ENCODE measurements around the gene XYLT1.

XYLT1 gene

DNA sequence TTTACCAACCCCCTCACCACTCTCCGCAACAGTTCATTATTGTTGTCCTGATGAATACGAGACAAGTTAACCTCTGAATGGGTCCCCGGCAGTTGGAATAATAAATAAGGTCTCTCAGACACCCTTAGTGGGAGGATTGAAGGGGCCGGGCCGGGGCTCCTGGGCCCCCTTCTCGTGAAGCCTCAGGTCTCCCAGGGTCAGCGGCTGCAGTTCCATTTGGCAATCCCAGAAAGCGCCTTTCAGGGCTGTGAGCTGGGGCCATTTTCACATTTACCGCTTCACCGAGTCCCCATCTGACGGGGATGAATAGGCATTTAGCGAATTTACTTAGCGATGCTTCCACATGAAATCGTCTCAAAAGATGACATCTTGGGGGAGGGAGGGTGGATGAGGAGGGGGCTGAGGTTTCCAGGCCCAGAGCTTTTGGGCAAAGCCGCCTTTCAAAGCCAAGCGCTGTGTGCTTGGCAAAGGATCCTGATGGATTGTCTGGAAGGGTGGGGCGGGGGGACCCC, 309.8 kb downstream of the XYLT1 start:
- DNase-seq (ENCODE audit: low read depth in 4 of 4, low spot score in 1 of 4), result no peak

DNA sequence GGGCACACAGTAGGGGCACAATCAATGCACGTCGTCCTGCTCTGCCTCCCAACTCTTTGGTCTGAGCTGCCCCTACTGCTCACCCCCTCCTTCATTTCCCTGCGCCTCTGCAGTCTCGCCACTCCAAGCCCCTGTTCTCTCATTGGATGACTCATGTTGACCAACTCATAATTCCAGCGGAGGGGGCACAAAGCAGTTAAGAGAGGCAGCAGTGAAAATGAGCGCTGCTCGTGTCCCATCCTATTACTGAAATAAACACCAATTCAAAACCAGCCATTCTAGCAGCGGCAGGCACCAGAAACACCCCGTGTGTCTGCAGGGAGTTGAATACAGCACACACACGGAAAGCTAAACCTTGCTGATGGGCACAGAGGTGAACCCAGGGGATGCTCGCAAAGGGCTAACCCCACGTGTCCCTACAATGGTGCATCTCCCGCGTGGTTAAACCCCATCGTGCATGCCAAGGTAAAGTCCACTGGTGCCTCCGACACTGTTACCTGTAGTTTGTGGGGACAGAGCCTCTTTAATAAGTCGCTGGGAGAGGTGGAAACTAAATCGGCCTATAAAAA, 310.4 kb downstream of the XYLT1 start:
- no peak for DNase-seq (ENCODE audit: low read depth in 4 of 4, low spot score in 1 of 4)

DNA sequence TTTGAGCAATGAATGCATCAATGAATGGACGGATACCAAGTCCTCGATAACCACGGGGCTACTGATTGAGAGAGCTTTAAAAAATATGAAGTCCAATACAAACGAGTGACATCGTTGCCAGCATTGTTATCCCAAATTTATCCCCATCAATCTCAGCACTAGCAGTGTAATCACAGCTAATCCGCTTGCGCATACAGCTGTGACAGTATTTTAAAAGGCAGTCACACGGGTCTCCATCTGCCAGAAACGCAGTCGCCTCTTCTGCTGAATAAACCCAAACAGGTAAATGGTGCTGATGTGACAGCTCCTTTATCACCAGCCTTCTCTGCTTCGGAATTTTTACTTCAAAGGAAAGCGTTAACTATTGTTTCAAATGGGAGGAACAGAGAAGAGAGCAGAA, 311.1 kb downstream of the XYLT1 start:
- no peak for DNase-seq (ENCODE audit: low read depth in 4 of 4, low spot score in 1 of 4)

DNA sequence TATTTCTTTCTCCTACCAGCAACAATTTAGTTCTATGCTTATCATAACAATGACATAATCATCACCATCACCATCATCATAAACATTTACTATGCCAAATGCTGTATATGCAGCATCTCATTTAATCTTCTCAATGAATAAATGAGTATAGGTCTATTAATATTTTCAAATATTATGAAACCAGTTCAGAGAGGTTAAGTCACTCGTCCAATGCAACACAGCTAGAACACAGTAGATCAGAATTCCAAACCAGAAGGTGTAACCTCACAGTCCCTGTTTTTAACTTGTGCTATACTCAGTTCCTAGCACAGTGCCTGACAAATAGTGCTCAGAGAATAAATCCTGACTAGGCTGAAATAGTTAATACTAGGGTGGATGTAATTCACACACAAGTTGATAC, 314.8 kb downstream of the XYLT1 start:
- no peak for DNase-seq (ENCODE audit: low read depth in 4 of 4, low spot score in 1 of 4)

DNA sequence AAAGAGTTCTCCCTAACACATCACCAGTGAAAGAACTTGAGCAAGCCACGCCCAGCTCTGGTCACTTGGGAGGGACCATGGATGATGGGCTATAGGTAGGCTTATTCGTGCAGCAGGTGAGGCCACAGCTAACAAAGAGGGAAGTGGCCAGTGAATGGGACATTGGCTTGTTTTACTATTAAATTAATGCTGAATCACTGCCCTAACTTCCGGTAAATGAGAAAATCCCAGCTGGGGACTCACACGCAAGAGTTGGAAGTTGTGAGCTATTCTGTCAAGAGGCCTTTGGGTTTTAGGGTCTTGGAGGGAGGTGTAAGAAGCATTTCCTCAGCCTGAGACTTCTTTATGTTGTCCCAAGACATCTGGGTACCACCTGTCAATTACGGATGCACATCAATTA, 315.3 kb downstream of the XYLT1 start:
- no peak for DNase-seq (ENCODE audit: low read depth in 4 of 4, low spot score in 1 of 4)

DNA sequence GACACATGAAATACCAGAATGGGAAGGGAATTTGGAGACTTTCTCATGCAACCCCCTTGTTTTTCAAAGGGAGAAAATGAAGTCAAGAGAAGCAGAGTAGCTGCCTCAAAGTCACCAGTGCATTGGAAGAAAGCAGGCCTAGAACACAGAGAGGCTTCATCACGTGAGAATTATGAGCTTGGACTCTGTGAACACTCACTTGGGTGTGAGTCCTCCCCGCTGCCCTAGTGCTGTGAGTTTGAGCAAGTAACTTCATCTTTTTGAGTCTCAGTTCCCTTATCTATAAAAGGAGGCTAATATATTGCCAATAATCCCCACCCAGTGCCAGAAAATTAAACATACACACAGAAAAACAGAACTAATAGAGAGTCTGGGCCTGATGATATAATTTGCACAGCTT, 315.8 kb downstream of the XYLT1 start:
- no peak for DNase-seq (ENCODE audit: low read depth in 4 of 4, low spot score in 1 of 4)

DNA sequence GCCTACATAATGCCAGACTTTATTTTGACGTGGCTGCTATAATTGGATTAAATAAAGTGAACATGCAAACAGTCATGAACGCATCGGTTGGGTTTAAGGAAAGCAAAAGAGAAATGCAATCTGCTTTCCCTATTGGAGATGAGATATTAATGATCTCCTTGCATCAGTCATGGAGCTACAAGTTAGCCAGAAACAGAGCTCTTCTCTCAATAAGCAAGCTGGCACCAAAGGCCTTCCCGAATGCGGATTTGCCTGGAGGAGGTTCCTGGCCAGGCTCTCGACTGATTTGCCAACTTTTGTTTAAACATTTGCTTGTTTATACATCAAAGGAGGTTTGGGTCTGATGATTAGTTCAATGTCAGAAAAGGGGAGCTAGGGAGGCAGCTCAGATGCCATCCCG, 318.4 kb downstream of the XYLT1 start:
- no peak for DNase-seq (ENCODE audit: low read depth in 4 of 4, low spot score in 1 of 4)

DNA sequence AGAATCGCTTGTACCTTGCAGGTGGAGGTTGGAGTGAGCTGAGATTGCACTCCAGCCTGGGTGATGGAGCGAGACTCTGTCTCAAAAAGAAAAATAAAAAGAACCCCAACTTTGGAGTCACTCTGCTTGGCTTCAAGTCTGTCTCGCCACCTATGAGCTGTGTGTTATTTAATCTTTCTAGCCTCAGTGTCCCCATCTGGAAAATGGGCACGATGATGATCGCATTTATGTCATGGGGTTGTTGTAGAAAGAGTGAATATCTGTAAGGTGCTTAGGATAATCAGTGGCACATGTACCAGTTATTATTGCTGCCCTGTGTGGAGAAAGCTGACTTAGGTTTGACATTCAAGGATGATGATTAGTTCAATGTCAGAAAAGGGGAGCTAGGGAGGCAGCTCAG, 319.4 kb downstream of the XYLT1 start:
- no peak for DNase-seq (ENCODE audit: low read depth in 4 of 4, low spot score in 1 of 4)

DNA sequence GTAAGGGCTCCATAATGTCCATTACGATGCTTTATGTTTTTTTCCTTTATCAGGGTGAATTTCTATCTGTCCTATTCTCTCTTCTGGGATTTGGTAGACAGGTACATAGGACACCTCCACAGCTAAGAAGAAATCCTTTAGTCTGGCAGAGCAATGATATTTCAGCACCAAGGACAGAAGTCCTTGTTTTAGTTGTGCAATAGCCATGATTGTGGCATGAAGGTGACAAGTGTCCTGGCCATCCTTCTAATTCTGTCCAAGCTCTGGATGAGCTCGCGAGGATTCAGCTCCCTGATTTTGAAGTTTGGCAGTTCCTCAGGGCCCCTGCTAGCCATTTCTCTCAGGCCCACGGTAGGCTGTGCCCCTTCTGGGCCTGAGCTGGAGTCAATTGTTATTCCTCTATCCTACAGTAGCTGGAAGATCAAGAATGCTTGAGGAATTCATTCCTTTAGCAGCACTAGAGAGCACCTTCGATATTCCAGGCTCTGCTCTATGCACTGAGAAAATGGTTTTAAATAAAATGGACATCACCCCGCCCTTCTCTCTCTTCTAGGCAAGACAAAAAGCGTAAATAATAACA, 320.8 kb downstream of the XYLT1 start:
- DNase-seq (ENCODE audit: low read depth in 4 of 4, low spot score in 1 of 4), result no peak

DNA sequence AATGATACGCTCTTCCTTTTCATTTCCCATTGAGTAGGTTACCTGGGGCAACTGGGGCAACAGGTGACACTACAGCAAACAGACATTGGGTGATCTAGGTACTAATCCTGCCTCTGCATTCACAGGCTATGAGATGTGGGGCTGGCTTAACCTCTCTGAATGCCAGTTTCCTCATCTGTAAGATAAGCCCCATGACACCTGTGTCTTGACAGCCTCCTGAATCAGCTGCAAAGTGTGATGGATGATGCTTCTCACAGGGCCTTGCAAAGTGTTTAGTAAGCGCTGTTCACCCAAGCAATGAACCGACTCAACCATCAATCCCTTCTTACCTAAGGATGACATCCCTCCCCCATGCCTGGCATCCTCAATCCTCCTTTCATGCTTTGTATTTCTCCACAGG, 322.8 kb downstream of the XYLT1 start:
- no peak for DNase-seq (ENCODE audit: low read depth in 4 of 4, low spot score in 1 of 4)

DNA sequence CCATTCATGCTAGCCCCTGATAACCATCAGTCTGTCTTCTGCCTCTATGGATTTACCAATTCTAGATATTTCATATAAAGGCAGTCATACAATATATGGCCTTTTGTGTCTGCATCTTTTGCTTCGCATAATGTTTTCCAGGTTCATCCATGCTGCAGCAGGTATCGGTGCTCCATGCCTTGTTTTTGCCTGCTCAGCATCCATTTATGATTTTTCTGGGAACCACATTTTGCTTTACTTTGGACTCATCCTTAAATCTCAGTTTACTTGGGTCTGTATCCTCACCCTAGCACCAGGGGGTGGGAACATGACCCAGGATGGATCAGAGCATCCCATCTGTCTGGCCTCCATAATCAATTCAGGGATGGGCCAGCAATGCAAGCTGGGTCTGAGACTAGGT, 325.7 kb downstream of the XYLT1 start:
- DNase-seq (ENCODE audit: low read depth in 4 of 4, low spot score in 1 of 4), result no peak

DNA sequence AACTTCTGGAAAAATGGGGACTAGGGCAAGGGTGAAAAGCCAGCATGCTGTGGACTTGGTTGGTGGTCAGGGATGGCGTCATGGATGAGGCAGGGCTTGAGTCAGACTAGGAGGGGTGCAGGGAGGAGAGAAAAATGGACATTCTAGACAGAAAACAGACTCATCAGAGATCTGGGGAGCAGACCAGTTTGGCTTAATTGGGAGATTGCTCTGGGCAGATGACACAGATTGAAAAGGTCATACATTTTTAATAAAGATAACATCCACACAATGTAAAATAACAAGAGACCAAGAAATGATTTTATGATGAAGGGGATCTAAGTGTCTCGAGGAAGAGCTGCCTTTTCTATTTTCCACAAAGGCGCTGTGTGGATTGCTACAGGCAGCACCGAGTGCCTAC, 326.3 kb downstream of the XYLT1 start:
- no peak for DNase-seq (ENCODE audit: low read depth in 4 of 4, low spot score in 1 of 4)

DNA sequence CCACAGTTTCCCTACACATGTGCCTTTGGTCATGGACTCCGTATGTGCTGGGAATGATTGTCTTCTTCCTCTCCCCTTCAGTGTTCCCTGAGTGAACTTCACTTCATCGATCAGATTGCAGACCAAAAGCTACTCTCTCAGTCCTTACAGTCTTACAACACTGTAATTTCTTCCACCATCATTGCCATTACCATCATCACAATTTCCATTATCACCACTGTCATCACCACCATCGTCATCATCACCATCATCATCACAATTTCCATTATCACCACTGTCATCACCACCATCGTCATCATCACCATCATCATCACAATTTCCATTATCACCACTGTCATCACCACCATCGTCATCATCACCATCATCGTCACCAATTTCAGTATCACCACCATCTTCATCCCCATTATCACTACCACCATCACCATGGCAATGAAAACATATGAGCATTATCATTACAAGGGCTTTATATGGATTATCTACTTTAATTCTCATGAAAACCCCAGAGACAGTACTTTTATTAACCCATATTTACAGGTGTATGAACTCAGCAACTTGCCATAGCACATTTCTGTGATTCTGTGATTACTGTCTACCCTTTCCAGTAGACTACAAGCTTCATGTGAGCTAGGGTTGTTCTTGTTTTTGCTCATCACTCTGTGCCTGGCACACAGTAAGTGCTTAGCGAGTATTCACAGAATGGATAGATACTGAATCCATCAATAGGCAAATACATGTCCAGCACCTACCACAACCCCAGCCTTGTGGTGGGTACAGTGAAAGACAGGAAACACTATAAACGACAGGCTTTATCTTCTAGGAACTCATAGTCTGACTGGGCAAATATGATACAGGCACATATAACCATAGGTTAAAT, 327.0 kb downstream of the XYLT1 start:
- no peak for DNase-seq (ENCODE audit: low read depth in 4 of 4, low spot score in 1 of 4)

DNA sequence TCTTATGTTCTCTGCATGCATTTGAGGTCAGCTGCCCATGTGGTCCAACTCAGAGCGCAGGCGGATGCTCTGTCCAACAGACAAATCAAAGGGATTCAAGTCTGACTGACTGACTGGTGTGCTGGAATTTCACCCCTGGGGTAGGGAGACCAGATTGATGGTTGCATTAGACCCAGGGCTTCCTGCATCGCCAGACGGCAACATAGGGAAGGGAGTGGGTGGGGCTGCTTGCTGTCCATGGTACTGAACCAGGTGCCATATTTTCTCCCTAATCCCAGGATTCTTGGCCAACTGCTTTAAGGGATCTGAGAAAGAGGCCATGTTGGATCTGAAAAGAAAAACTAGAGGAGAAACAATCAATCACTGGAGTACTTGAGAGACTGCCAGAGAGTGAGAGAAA, 332.0 kb downstream of the XYLT1 start:
- no peak for DNase-seq (ENCODE audit: low read depth in 4 of 4, low spot score in 1 of 4)

DNA sequence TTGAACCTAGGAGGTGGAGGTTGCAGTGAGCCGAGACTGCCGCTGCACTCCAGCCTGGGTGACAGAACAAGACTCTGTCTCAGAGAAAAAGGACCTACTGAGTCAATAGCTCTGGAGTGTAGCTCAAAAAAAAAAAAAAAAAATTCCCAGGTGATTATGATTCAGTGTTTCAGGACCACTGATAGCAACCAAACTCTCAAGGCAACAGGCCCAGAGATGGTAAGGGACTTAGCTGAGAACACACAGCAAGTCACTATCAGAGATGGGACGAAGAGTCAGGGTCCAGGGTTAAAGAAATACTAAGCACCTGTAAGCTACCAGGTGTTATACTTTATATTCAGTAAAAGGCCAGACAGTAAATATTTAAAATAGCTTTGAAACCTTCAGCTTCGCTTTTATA, 335.3 kb downstream of the XYLT1 start:
- no peak for DNase-seq (ENCODE audit: low read depth in 4 of 4, low spot score in 1 of 4)

DNA sequence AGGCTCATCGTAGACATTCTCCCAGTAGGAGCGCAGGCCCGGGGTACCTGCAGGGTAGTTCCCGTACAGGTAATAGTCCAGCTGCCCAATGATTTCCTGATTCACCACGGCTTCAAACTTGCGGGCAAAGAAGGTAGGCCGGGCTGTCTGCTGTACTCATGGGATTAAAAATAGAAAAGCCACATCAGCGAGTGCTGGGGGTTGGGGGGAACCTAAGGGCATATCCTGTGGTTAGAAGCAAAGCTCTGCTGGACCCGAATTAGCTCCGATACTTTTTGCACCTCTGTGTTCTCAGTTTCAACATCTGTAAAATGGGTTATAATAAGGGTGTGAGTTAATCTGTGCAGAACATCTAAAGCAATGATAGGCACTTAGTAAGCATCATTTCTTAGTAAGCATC, 336.2 kb downstream of the XYLT1 start:
- no peak for DNase-seq (ENCODE audit: low read depth in 4 of 4, low spot score in 1 of 4)

DNA sequence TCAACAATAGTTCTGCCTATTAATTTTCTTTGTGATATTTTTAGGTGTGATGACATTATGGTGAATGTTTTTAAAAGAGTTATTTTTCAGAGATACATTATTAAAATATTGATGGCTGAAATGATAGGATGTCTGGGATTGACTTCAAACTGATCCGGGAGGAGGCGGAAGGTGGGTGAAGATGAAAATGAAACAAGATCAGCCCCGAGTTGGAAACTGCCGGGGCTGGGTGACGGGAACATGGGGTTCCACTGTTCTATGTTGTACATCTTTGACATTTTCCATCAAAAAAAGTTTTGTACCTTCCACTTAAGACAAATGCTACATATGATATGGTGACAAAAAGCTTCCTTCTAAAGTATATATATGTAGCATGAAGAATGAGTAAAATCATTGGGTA, 336.9 kb downstream of the XYLT1 start:
- no peak for DNase-seq (ENCODE audit: low read depth in 4 of 4, low spot score in 1 of 4)

DNA sequence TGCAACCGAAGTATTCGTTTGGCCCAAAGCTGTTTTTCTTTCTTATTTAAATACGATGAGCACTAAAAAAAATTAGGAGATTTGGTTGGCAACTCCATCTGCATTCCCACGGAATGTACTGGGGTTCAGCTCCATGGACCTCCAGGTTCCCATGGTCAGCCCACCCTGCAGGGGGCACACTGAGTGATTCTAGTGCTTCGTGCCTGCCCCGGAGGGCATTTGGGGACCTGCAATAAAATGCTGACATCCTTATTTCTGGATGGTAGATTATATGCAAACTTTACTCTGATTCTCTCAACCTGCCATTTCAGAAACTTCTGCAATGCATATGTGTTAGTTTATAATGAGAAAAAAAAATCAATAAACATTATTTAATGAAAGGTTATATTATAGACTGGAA, 339.4 kb downstream of the XYLT1 start:
- DNase-seq (ENCODE audit: low read depth in 4 of 4, low spot score in 1 of 4), result no peak

DNA sequence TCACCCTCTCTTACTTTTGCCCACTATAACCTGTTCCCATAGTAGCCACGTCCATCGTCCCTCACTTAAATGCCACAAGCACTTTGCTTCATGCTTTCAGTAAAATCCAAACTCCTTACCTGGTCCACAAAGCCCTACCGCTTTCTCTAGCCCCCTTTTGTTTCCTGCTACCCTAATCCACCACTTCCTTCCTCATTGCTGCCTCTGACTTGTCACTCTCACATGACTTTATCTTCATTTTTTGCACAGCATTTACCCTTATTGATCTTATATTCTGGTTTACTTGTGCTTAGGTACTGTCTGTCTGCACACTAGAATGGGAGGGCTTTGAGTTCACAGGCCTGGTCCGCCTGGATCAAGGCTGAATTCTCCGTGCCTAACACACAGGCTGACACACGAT, 340.0 kb downstream of the XYLT1 start:
- no peak for DNase-seq (ENCODE audit: low read depth in 4 of 4, low spot score in 1 of 4)

DNA sequence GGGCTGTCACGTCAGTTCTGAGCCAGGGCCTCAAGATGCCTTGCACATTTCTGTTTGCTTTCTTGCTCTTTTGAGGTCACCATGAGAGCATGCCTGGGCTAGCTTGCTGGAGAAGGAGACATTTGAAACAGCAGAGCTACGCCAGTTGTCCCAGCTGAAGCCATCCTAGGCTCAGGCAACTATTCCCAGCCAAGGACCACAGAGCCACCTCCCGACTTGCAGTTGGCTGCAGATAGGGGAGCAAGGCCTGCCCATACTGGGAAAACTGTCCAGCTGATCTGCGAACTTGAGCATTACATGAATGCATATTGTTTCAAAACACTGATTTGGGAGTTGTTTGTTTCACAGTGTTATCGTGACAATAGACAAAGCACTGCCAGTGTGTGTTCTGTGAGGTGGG, 340.8 kb downstream of the XYLT1 start:
- no peak for DNase-seq (ENCODE audit: low read depth in 4 of 4, low spot score in 1 of 4)

DNA sequence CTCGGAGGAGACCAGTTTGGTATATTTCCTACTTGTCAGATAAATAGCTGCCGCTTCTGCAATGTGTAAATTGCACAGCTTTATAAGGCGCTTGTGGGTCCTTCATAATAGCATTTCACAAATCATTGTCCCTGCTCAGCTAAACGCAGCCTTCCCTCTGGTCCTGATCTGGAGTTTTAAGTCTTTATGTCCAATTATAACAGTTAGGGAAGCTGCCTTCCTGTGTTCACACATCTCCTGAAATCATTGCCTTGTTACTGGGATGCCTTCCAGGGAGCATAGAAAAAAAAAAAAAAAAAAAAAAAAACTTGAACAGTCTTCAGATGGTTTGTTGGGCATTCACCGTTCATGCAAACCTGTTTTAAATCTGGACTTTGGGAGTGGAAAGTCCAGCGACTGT, 342.0 kb downstream of the XYLT1 start:
- no peak for DNase-seq (ENCODE audit: low read depth in 4 of 4, low spot score in 1 of 4)

DNA sequence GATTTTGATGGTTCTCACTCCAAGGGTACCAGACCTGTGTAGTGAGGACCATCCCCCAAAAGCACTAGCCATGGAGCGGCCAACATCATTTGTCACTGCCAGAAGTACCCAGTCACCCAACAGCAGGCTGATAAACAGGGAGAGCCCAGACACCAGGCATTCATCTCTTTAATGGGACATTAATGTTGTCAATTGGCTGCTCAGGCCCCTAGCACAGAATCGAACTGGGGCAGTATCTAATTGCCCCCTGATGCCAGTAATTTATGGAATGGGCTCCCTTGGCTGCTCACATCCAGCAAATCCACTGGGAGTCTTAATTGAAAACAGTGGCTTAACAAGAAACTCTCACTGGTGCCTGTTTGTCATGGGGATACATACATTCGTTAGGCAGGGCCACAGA, 344.6 kb downstream of the XYLT1 start:
- DNase-seq (ENCODE audit: low read depth in 4 of 4, low spot score in 1 of 4), result no peak

DNA sequence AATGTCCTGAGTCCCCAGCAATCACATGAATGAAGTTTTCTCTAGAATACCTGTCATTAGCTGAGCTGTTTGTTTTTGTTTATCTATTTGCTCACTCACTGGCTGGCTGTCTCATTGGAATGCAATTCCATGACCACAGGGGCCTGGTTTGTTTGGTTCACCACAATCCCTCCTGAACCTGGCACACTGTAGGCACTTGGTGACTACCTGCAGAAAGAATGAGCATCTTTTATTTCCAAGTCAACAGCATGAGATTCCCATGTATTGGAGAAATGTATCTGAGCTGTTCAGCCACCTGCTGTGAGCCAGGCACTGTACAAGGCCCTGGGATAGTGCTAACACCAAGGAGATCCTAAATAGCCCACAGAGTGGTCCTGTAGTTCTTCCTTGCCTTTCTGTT, 345.1 kb downstream of the XYLT1 start:
- no peak for DNase-seq (ENCODE audit: low read depth in 4 of 4, low spot score in 1 of 4)
